HCT116 (cell line): ENCODE measurements around the gene COQ8B. TPM values are rescaled to one million over a fixed set of nuclear protein-coding genes. Genes with fewer than 3 reads are reported as not detected.

Experiments
- ATAC-seq: fragments of 200-7000 bp; cut with Tn5 transposase; 2 replicates; pipeline ENCODE4 v1.9.1; 2020; ENCODE audit warnings: mild to moderate bottlenecking, moderate library complexity
- BruUV-seq: library from RNA; stranded (reverse); fragments of 400-500 nt; replicated peaks from 2 replicates; lab custom pipeline; 2021; lab: Mats Ljungman, UMichigan
- CTCF ChIA-PET: fragments of 300-600 bp; sonication (Branson Sonifier 250); formaldehyde crosslinking; loops from one replicate; lab custom pipeline; 2021; ENCODE audit warnings: antibody characterized with exemption; lab: Charles Lee
- POLR2A ChIA-PET: fragments of 300-600, 350-600 bp; sonication (Branson Sonifier 250); formaldehyde crosslinking; loops from one replicate; lab custom pipeline; 2021; ENCODE audit warnings: antibody characterized with exemption; lab: Charles Lee
- RAD21 ChIA-PET, 2 experiments: fragments of 300-600 bp; sonication (Branson Sonifier 250); formaldehyde crosslinking; loops; one replicate each; lab custom pipeline; 2023; ENCODE audit warnings: low total read pairs in 2 of 2; ENCODE audit not compliant: uncharacterized antibody in 2 of 2, unreplicated experiment in 2 of 2, low non-redundant PET in 1 of 2; lab: Charles Lee
- DNase-seq: peaks from one replicate; pipeline ENCODE4 v3.0.0-alpha.2; 2010; ENCODE audit warnings: low read depth, low spot score
- H2AFZ ChIP-seq: fragments of 200-600 bp; shearing (Covaris generic), sonication (generic); 2 replicates; pipeline ENCODE4 v1.6.1; 2017; ENCODE audit warnings: low read depth, mixed run types, mixed read lengths, antibody characterized with exemption, low read length; ENCODE audit not compliant: poor library complexity, severe bottlenecking
- H3K27ac ChIP-seq: 2 replicates; pipeline ENCODE4 v1.5.1; 2012; ENCODE audit warnings: low read depth, low read length
- H3K27me3 ChIP-seq: fragments of 200-600 bp; sonication (generic); 2 replicates; pipeline ENCODE4 v1.6.1; 2016; ENCODE audit warnings: mixed run types, low read length, mixed read lengths; ENCODE audit not compliant: insufficient read depth
- H3K36me3 ChIP-seq, 2 experiments: fragments of 200-500 bp in 1 of 2; fragments of 200-600 bp in 1 of 2; sonication (Bioruptor generic) in 1 of 2; sonication (generic) in 1 of 2; 2 replicates each; pipeline versions ENCODE4 v1.5.1 to v1.6.1; 2014 to 2016; ENCODE audit warnings: low read length in 2 of 2, inconsistent platforms in 1 of 2, mixed read lengths in 1 of 2, mixed run types in 1 of 2; ENCODE audit not compliant: insufficient read depth in 2 of 2, control insufficient read depth in 1 of 2
- H3K4me1 ChIP-seq, 2 experiments: fragments of 200-600 bp in 1 of 2; sonication (generic) in 1 of 2; 2 replicates each; pipeline versions ENCODE4 v1.5.1 to v1.6.1; 2012 to 2017; ENCODE audit warnings: low read length in 2 of 2, inconsistent platforms in 1 of 2, mild to moderate bottlenecking in 1 of 2, mixed read lengths in 1 of 2, mixed run types in 1 of 2, moderate library complexity in 1 of 2; ENCODE audit not compliant: insufficient read depth in 2 of 2, control insufficient read depth in 1 of 2
- H3K4me2 ChIP-seq: fragments of 200-600 bp; sonication (generic); 2 replicates; pipeline ENCODE4 v1.6.1; 2017; ENCODE audit warnings: mixed run types, low read length, mixed read lengths
- H3K4me3 ChIP-seq, 2 experiments: fragments of 200-600 bp in 1 of 2; sonication (generic) in 1 of 2; replicated peaks in 1 of 2; 2 replicates each; pipeline ENCODE4 v1.5.1; 2011 to 2016; ENCODE audit warnings: low read length in 2 of 2, control low read depth in 1 of 2, low read depth in 1 of 2, mild to moderate bottlenecking in 1 of 2, mixed read lengths in 1 of 2, mixed run types in 1 of 2
- H3K79me2 ChIP-seq: fragments of 200-600 bp; sonication (generic); 2 replicates; pipeline ENCODE4 v1.6.1; 2017; ENCODE audit warnings: mild to moderate bottlenecking, mixed run types, low read length, moderate library complexity, mixed read lengths; ENCODE audit not compliant: insufficient read depth
- H3K9ac ChIP-seq: fragments of 200-600 bp; sonication (generic); 2 replicates; pipeline ENCODE4 v1.6.1; 2016; ENCODE audit warnings: low read length, mixed read lengths
- H3K9me2 ChIP-seq: fragments of 200-600 bp; sonication (generic), shearing (Covaris generic); 2 replicates; pipeline ENCODE4 v1.6.1; 2017; ENCODE audit warnings: mixed run types, mild to moderate bottlenecking, moderate library complexity; ENCODE audit not compliant: insufficient read depth
- H3K9me3 ChIP-seq, 2 experiments: fragments of 200-500 bp in 1 of 2; fragments of 200-600 bp in 1 of 2; sonication (Bioruptor generic) in 1 of 2; sonication (generic) in 1 of 2; 2 replicates each; pipeline ENCODE4 v1.6.1; 2014 to 2017; ENCODE audit warnings: low read length in 2 of 2, mixed read lengths in 2 of 2, inconsistent platforms in 1 of 2, low read depth in 1 of 2, mild to moderate bottlenecking in 1 of 2, mixed run types in 1 of 2, moderate library complexity in 1 of 2; ENCODE audit not compliant: control insufficient read depth in 1 of 2, insufficient read depth in 1 of 2
- H4K20me1 ChIP-seq: fragments of 200-600 bp; sonication (generic), shearing (Covaris generic); 2 replicates; pipeline ENCODE4 v1.6.1; 2017; ENCODE audit warnings: mixed run types, mild to moderate bottlenecking, moderate library complexity; ENCODE audit not compliant: insufficient read depth
- CBX3 ChIP-seq: IDR thresholded peaks from 2 replicates; pipeline ENCODE4 v1.6.1; 2012; ENCODE audit warnings: low read depth
- CEBPB ChIP-seq: IDR thresholded peaks from 2 replicates; pipeline ENCODE4 v1.6.1; 2012; ENCODE audit warnings: low read depth
- EGR1 ChIP-seq: IDR thresholded peaks from 2 replicates; pipeline ENCODE4 v1.6.1; 2012; ENCODE audit warnings: low read depth
- ELF1 ChIP-seq: IDR thresholded peaks from 2 replicates; pipeline ENCODE4 v1.6.1; 2012; ENCODE audit warnings: low read depth, borderline replicate concordance
- EZH2 ChIP-seq: fragments of 200-600 bp; sonication (generic); IDR thresholded peaks from 2 replicates; pipeline ENCODE4 v1.6.1; 2017; ENCODE audit warnings: antibody characterized with exemption, mixed run types
- JUND ChIP-seq: IDR thresholded peaks from 2 replicates; pipeline ENCODE4 v1.6.1; 2012
- MAX ChIP-seq: IDR thresholded peaks from 2 replicates; pipeline ENCODE4 v1.6.1; 2012
- RAD21 ChIP-seq: IDR thresholded peaks from 2 replicates; pipeline ENCODE4 v1.6.1; 2012; ENCODE audit warnings: low read depth, mild to moderate bottlenecking
- SIN3A ChIP-seq: IDR thresholded peaks from 2 replicates; pipeline ENCODE4 v1.6.1; 2012; ENCODE audit warnings: low read depth
- SP1 ChIP-seq: IDR thresholded peaks from 2 replicates; pipeline ENCODE4 v1.6.1; 2012; ENCODE audit warnings: low read depth
- SRF ChIP-seq: IDR thresholded peaks from 2 replicates; pipeline ENCODE4 v1.6.1; 2012; ENCODE audit warnings: low read depth
- TCF7L2 ChIP-seq: IDR thresholded peaks from 2 replicates; pipeline ENCODE4 v1.7.0; 2011; ENCODE audit warnings: borderline replicate concordance, inconsistent platforms; ENCODE audit not compliant: insufficient read depth, insufficient read length; ENCODE audit errors: extremely low read depth
- YY1 ChIP-seq: IDR thresholded peaks from 2 replicates; pipeline ENCODE4 v1.6.1; 2011; ENCODE audit warnings: low read length, low read depth, moderate library complexity, mild to moderate bottlenecking; ENCODE audit not compliant: insufficient replicate concordance; ENCODE audit errors: extremely low read depth
- ZFX ChIP-seq: fragments of 450-650 bp; IDR thresholded peaks from 2 replicates; pipeline ENCODE4 v1.6.1; 2017
- intact Hi-C: fragments of 100-400 bp; cut with micrococcal nuclease; formaldehyde crosslinking; loops from 2 replicates; pipeline ENCODE4 v1.10.0; 2022
- total RNA-seq: library from RNA; stranded (reverse); gene quantifications from one replicate; pipeline ENCODE4 v1.2.1, GENCODE V29; 2021; ENCODE audit not compliant: unreplicated experiment
- TF ChIP-seq, protein P1 (sequence below): IDR thresholded peaks from 2 replicates; pipeline ENCODE4 v1.6.1; 2011; ENCODE audit warnings: mild to moderate bottlenecking, low read length, moderate library complexity; ENCODE audit not compliant: insufficient replicate concordance; ENCODE audit errors: extremely low read depth
- TF ChIP-seq, protein P2 (sequence below): IDR thresholded peaks from 2 replicates; pipeline ENCODE4 v1.6.1; 2012; ENCODE audit warnings: low read depth
- TF ChIP-seq, protein P3 (sequence below): IDR thresholded peaks from 2 replicates; pipeline ENCODE4 v1.6.1; 2012
- TF ChIP-seq, protein P4 (sequence below), 3 experiments: fragments of 200-600 bp in 1 of 3; sonication (generic) in 1 of 3; IDR thresholded peaks in 2 of 3; conservative IDR thresholded peaks in 1 of 3; 2 replicates each; pipeline ENCODE4 v1.5.1; 2012 to 2017; ENCODE audit warnings: low read depth in 2 of 3, low read length in 2 of 3, antibody characterized with exemption in 1 of 3, borderline replicate concordance in 1 of 3, control low read depth in 1 of 3, mild to moderate bottlenecking in 1 of 3, mixed read lengths in 1 of 3, mixed run types in 1 of 3, moderate library complexity in 1 of 3; ENCODE audit not compliant: insufficient read depth in 1 of 3

Gene COQ8B
- total RNA-seq, 1 experiment from 2014 or later = 47.1 TPM

GRCh38 chr19:40739871-40740703, 23.4 kb upstream of the COQ8B start:
- DNase-seq (no peak), ATAC-seq (no peak)
- Histone ChIP-seq H3K27ac (no peak overlapping the region), H3K4me1 (peaks cover 9 to 11% of the 10 kb centered on the region in 2 experiments), H4K20me1 (no peaks in the 10 kb centered on the region), H3K9me2 (no peaks in the 10 kb centered on the region), H3K27me3 (no peaks in the 10 kb centered on the region), H3K4me3 (no peak overlapping the region), H3K36me3 (peaks cover 2 to 7% of the 10 kb centered on the region in 2 experiments; a peak in 1 of 4 replicates), H3K9ac (no peak overlapping the region), H3K4me2 (no peak overlapping the region), H3K79me2 (no peaks in the 10 kb centered on the region), H2AFZ (no peak overlapping the region), H3K9me3 (no peaks in the 10 kb centered on the region)
- intact Hi-C loops = no loop called here
- no TSS peak for BruUV-seq
- TF ChIP-seq SP1 (no peak), CEBPB (no peak), EGR1 (no peak), JUND (no peak), RAD21 (no peak), TCF7L2 (no peak), EZH2 (no peak), SIN3A (no peak), ELF1 (no peak), MAX (no peak), YY1 (no peak), CBX3 (no peak), SRF (no peak), ZFX (no peak)
- TF ChIP-seq, protein P1, sequence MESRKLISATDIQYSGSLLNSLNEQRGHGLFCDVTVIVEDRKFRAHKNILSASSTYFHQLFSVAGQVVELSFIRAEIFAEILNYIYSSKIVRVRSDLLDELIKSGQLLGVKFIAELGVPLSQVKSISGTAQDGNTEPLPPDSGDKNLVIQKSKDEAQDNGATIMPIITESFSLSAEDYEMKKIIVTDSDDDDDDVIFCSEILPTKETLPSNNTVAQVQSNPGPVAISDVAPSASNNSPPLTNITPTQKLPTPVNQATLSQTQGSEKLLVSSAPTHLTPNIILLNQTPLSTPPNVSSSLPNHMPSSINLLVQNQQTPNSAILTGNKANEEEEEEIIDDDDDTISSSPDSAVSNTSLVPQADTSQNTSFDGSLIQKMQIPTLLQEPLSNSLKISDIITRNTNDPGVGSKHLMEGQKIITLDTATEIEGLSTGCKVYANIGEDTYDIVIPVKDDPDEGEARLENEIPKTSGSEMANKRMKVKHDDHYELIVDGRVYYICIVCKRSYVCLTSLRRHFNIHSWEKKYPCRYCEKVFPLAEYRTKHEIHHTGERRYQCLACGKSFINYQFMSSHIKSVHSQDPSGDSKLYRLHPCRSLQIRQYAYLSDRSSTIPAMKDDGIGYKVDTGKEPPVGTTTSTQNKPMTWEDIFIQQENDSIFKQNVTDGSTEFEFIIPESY = no peak
- TF ChIP-seq, protein P2, sequence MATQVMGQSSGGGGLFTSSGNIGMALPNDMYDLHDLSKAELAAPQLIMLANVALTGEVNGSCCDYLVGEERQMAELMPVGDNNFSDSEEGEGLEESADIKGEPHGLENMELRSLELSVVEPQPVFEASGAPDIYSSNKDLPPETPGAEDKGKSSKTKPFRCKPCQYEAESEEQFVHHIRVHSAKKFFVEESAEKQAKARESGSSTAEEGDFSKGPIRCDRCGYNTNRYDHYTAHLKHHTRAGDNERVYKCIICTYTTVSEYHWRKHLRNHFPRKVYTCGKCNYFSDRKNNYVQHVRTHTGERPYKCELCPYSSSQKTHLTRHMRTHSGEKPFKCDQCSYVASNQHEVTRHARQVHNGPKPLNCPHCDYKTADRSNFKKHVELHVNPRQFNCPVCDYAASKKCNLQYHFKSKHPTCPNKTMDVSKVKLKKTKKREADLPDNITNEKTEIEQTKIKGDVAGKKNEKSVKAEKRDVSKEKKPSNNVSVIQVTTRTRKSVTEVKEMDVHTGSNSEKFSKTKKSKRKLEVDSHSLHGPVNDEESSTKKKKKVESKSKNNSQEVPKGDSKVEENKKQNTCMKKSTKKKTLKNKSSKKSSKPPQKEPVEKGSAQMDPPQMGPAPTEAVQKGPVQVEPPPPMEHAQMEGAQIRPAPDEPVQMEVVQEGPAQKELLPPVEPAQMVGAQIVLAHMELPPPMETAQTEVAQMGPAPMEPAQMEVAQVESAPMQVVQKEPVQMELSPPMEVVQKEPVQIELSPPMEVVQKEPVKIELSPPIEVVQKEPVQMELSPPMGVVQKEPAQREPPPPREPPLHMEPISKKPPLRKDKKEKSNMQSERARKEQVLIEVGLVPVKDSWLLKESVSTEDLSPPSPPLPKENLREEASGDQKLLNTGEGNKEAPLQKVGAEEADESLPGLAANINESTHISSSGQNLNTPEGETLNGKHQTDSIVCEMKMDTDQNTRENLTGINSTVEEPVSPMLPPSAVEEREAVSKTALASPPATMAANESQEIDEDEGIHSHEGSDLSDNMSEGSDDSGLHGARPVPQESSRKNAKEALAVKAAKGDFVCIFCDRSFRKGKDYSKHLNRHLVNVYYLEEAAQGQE = no peak
- TF ChIP-seq, protein P3, sequence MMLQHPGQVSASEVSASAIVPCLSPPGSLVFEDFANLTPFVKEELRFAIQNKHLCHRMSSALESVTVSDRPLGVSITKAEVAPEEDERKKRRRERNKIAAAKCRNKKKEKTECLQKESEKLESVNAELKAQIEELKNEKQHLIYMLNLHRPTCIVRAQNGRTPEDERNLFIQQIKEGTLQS = no peak
- TF ChIP-seq, protein P4, sequence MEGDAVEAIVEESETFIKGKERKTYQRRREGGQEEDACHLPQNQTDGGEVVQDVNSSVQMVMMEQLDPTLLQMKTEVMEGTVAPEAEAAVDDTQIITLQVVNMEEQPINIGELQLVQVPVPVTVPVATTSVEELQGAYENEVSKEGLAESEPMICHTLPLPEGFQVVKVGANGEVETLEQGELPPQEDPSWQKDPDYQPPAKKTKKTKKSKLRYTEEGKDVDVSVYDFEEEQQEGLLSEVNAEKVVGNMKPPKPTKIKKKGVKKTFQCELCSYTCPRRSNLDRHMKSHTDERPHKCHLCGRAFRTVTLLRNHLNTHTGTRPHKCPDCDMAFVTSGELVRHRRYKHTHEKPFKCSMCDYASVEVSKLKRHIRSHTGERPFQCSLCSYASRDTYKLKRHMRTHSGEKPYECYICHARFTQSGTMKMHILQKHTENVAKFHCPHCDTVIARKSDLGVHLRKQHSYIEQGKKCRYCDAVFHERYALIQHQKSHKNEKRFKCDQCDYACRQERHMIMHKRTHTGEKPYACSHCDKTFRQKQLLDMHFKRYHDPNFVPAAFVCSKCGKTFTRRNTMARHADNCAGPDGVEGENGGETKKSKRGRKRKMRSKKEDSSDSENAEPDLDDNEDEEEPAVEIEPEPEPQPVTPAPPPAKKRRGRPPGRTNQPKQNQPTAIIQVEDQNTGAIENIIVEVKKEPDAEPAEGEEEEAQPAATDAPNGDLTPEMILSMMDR (IDR thresholded peaks at IDR 0.05 in 2 of 3, conservative IDR thresholded peaks at IDR 0.05 in 1 of 3; ENCODE audit: borderline replicate concordance in 1 of 3, insufficient read depth in 1 of 3, low read depth in 2 of 3, low read length in 2 of 3) = no peak
- ChIA-PET RAD21 (no interaction called here), POLR2A (no interaction called here), CTCF (no interaction called here)
